LHCN-M2 (cell line): ENCODE results near the gene MAP7D2. TPM values are rescaled to one million over a fixed set of nuclear protein-coding genes. Genes with fewer than 3 reads are reported as not detected.

Source experiments
- DNase-seq: peaks from one replicate; pipeline ENCODE4 v3.0.0-alpha.2; 2012; ENCODE audit warnings: low read depth
- total RNA-seq: library from RNA; depleted of rRNA; stranded (reverse); fragments of >200 nt; gene quantifications from 2 replicates; pipeline ENCODE4 v1.2.3, GENCODE V29; 2014

Gene MAP7D2
- total RNA-seq, 1 experiment from 2014 or later: 0.23 TPM

GRCh38 chrX:20046223-20046622 lies 70.5 kb downstream of the MAP7D2 start:
- DNase-seq: no peak

GRCh38 chrX:20042221-20042620 lies 74.5 kb downstream of the MAP7D2 start:
- DNase-seq: no peak

- DNase-seq: no peak
Measured at GRCh38 chrX:20038966-20039365, 77.7 kb downstream of the MAP7D2 start.

- DNase-seq: no peak
Measured at GRCh38 chrX:20037186-20037585, 79.5 kb downstream of the MAP7D2 start.

- no peak for DNase-seq
Measured at GRCh38 chrX:20032201-20032600, 84.5 kb downstream of the MAP7D2 start.

GRCh38 chrX:20029728-20030127 lies 87.0 kb downstream of the MAP7D2 start:
- no peak for DNase-seq

- no peak for DNase-seq
Measured at GRCh38 chrX:20028588-20028987, 88.1 kb downstream of the MAP7D2 start.

GRCh38 chrX:20026278-20026677 lies 90.4 kb downstream of the MAP7D2 start:
- DNase-seq: peak; percentile 5

GRCh38 chrX:20019672-20020365 lies 96.9 kb downstream of the MAP7D2 start:
- no peak for DNase-seq

GRCh38 chrX:20016616-20016945 lies 100.1 kb downstream of the MAP7D2 start:
- DNase-seq: no peak

- DNase-seq: no peak
Measured at GRCh38 chrX:20015945-20016615, 100.6 kb downstream of the MAP7D2 start.

- DNase-seq: no peak
Measured at GRCh38 chrX:20015422-20015821, 101.3 kb downstream of the MAP7D2 start.

- DNase-seq: no peak
Measured at GRCh38 chrX:20011608-20012007, 105.1 kb downstream of the MAP7D2 start.

GRCh38 chrX:20007962-20008622 lies 108.6 kb downstream of the MAP7D2 start:
- no peak for DNase-seq

- DNase-seq: no peak
Measured at GRCh38 chrX:20005883-20006282, 110.8 kb downstream of the MAP7D2 start.

- DNase-seq: no peak
Measured at GRCh38 chrX:20001588-20001987, 115.1 kb downstream of the MAP7D2 start.

GRCh38 chrX:19991350-19991718 lies 125.4 kb downstream of the MAP7D2 start:
- DNase-seq: no peak

GRCh38 chrX:19990556-19991349 lies 126.0 kb downstream of the MAP7D2 start, which contains the start of gene BCLAF3:
Gene BCLAF3, minus strand, starts transcription at chrX:19991061. Its CDS starts 20,797 bp downstream, at chrX:19970264.
- peak; percentile 82 for DNase-seq

- peak; percentile 1 for DNase-seq
Measured at GRCh38 chrX:19990151-19990555, 126.6 kb downstream of the MAP7D2 start.

GRCh38 chrX:19987856-19988255 lies 128.9 kb downstream of the MAP7D2 start:
- DNase-seq: no peak

GRCh38 chrX:19986531-19986930 lies 130.2 kb downstream of the MAP7D2 start:
- no peak for DNase-seq

- no peak for DNase-seq
Measured at GRCh38 chrX:19981947-19982346, 134.8 kb downstream of the MAP7D2 start.
